ENCODE measurements around the gene FANCF. TPM values are rescaled to one million over a fixed set of nuclear protein-coding genes. Genes with fewer than 3 reads are reported as not detected.

FANCF gene
- polyA plus RNA-seq, 1 of the 3 experiments (the other 2 are of a cell fraction): 4.3 TPM

DNA sequence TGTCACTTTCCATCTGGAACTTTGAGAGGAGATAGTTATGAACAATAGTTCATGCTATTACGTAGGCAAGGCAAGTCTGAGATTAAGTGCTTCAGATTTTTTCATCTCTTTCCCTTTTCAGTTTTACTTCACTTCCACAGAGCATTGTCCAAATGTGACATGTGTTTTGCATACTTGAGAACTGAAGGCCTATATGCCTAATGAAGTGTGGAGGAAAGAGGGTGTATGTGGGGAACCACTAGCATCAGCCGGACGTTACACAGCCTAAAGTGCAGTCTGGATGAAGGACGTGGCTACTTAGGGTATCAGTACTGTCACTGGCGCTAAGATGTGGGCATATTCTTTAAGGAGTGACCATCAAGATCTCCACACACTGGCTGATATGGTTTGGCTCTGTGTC lies 26.2 kb downstream of the FANCF start:
- Histone ChIP-seq H3K4me2 (no peak overlapping the region), H3K4me1 (ENCODE audit: control insufficient read depth in 1 of 2, insufficient read depth in 2 of 2, low read depth in 1 of 2, low read length in 1 of 2) (no peaks in the 10 kb centered on the region), H3K79me2 (ENCODE audit: insufficient read depth) (no peaks in the 10 kb centered on the region), H3K9me3 (no peaks in the 10 kb centered on the region), H3K4me3 (ENCODE audit: low read depth in 2 of 2, low read length in 1 of 2) (no peak overlapping the region), H3K27ac (ENCODE audit: low read depth in 2 of 2, low read length in 1 of 2) (no peak overlapping the region), H3K27me3 (ENCODE audit: insufficient read depth) (no peaks in the 10 kb centered on the region), H2AFZ (ENCODE audit: low read depth) (no peak overlapping the region), H4K20me1 (ENCODE audit: insufficient read depth) (no peaks in the 10 kb centered on the region), H3K9me2 (no peaks in the 10 kb centered on the region), H3F3A (replicated peaks; ENCODE audit: insufficient read depth) (no peaks in the 10 kb centered on the region), H3K36me3 (replicated peaks in 1 of 2; ENCODE audit: control insufficient read depth in 1 of 2, insufficient read depth in 2 of 2, low read length in 1 of 2) (no peaks in the 10 kb centered on the region), H3K9ac (no peak overlapping the region)
- CTCF ChIA-PET: no interaction called here
- 65% methylated on average over 5 of the region's 5 CpGs for WGBS (ENCODE audit: low lambda C conversion rate)
- POLR2A ChIA-PET: no interaction called here
- TF ChIP-seq, protein P1, sequence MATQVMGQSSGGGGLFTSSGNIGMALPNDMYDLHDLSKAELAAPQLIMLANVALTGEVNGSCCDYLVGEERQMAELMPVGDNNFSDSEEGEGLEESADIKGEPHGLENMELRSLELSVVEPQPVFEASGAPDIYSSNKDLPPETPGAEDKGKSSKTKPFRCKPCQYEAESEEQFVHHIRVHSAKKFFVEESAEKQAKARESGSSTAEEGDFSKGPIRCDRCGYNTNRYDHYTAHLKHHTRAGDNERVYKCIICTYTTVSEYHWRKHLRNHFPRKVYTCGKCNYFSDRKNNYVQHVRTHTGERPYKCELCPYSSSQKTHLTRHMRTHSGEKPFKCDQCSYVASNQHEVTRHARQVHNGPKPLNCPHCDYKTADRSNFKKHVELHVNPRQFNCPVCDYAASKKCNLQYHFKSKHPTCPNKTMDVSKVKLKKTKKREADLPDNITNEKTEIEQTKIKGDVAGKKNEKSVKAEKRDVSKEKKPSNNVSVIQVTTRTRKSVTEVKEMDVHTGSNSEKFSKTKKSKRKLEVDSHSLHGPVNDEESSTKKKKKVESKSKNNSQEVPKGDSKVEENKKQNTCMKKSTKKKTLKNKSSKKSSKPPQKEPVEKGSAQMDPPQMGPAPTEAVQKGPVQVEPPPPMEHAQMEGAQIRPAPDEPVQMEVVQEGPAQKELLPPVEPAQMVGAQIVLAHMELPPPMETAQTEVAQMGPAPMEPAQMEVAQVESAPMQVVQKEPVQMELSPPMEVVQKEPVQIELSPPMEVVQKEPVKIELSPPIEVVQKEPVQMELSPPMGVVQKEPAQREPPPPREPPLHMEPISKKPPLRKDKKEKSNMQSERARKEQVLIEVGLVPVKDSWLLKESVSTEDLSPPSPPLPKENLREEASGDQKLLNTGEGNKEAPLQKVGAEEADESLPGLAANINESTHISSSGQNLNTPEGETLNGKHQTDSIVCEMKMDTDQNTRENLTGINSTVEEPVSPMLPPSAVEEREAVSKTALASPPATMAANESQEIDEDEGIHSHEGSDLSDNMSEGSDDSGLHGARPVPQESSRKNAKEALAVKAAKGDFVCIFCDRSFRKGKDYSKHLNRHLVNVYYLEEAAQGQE (IDR thresholded peaks at IDR 0.05; ENCODE audit: low read depth, low read length): no peak
- TF ChIP-seq, protein P2, sequence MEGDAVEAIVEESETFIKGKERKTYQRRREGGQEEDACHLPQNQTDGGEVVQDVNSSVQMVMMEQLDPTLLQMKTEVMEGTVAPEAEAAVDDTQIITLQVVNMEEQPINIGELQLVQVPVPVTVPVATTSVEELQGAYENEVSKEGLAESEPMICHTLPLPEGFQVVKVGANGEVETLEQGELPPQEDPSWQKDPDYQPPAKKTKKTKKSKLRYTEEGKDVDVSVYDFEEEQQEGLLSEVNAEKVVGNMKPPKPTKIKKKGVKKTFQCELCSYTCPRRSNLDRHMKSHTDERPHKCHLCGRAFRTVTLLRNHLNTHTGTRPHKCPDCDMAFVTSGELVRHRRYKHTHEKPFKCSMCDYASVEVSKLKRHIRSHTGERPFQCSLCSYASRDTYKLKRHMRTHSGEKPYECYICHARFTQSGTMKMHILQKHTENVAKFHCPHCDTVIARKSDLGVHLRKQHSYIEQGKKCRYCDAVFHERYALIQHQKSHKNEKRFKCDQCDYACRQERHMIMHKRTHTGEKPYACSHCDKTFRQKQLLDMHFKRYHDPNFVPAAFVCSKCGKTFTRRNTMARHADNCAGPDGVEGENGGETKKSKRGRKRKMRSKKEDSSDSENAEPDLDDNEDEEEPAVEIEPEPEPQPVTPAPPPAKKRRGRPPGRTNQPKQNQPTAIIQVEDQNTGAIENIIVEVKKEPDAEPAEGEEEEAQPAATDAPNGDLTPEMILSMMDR (IDR thresholded peaks at IDR 0.05): no peak
- TF ChIP-seq NFIC (IDR thresholded peaks at IDR 0.05; ENCODE audit: borderline replicate concordance) (no peak), YY1 (IDR thresholded peaks at IDR 0.05; ENCODE audit: low read depth) (no peak), ELF1 (IDR thresholded peaks at IDR 0.05) (no peak), RCOR1 (IDR thresholded peaks at IDR 0.05; ENCODE audit: low read length) (no peak), NRF1 (IDR thresholded peaks at IDR 0.05; ENCODE audit: low read depth, low read length) (no peak), GATA2 (CRISPR knock-in tag; IDR thresholded peaks at IDR 0.05) (no peak), TCF12 (IDR thresholded peaks at IDR 0.05) (no peak), TEAD4 (IDR thresholded peaks at IDR 0.05; ENCODE audit: borderline replicate concordance, insufficient read depth) (no peak), MEF2A (IDR thresholded peaks at IDR 0.05; ENCODE audit: borderline replicate concordance, low read depth) (no peak)
- TF ChIP-seq, protein P3, sequence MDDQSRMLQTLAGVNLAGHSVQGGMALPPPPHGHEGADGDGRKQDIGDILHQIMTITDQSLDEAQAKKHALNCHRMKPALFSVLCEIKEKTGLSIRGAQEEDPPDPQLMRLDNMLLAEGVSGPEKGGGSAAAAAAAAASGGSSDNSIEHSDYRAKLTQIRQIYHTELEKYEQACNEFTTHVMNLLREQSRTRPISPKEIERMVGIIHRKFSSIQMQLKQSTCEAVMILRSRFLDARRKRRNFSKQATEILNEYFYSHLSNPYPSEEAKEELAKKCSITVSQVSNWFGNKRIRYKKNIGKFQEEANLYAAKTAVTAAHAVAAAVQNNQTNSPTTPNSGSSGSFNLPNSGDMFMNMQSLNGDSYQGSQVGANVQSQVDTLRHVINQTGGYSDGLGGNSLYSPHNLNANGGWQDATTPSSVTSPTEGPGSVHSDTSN (IDR thresholded peaks at IDR 0.05): no peak
- TF ChIP-seq, protein P4, sequence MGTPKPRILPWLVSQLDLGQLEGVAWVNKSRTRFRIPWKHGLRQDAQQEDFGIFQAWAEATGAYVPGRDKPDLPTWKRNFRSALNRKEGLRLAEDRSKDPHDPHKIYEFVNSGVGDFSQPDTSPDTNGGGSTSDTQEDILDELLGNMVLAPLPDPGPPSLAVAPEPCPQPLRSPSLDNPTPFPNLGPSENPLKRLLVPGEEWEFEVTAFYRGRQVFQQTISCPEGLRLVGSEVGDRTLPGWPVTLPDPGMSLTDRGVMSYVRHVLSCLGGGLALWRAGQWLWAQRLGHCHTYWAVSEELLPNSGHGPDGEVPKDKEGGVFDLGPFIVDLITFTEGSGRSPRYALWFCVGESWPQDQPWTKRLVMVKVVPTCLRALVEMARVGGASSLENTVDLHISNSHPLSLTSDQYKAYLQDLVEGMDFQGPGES (IDR thresholded peaks at IDR 0.05; ENCODE audit: low read depth, low read length): no peak
- DNase-seq: no peak
